Lower leg skin (tissue), 4 donors: ENCODE data around the gene INHBE. TPM values are rescaled to one million over a fixed set of nuclear protein-coding genes. Genes with fewer than 3 reads are reported as not detected.

Experiments
- DNase-seq, 2 donors: peaks; one replicate each; pipeline ENCODE4 v3.0.0-alpha.2; 2019; ENCODE audit warnings: low spot score in 2 of 2
- H3K4me3 ChIP-seq: fragments of 200-600 bp; sonication (generic); 2 replicates; pipeline ENCODE4 v1.5.1; 2017; ENCODE audit warnings: mild to moderate bottlenecking, low read depth; ENCODE audit not compliant: poor library complexity, severe bottlenecking
- CTCF ChIP-seq, 3 donors: fragments of 450-650 bp; IDR thresholded peaks; one replicate each; pipeline ENCODE4 v1.5.1; 2016; ENCODE audit warnings: antibody characterized with exemption in 3 of 3, mild to moderate bottlenecking in 3 of 3, moderate library complexity in 2 of 3
- POLR2A ChIP-seq, 2 donors: fragments of 450-650 bp; IDR thresholded peaks; one replicate each; pipeline ENCODE4 v1.6.1; 2016 to 2017; ENCODE audit warnings: antibody characterized with exemption in 2 of 2, mild to moderate bottlenecking in 1 of 2, moderate library complexity in 1 of 2
- WGBS, 2 donors: methylation state at CpG; one replicate each; pipeline ENCODE4 v1.1.5; 2018; 5-methylcytosine and 5-hydroxymethylcytosine counted together
- intact Hi-C: fragments of 100-400 bp; cut with DNase I; formaldehyde crosslinking; loops from one replicate; pipeline ENCODE4 v1.15.0; 2023; ENCODE audit warnings: low total_unique reads
- total RNA-seq, 4 donors: library from RNA; depleted of rRNA; stranded (reverse); fragments of >200 nt; gene quantifications; one replicate each; pipeline ENCODE4 v1.1.0, GENCODE V29; 2016

The INHBE gene
- total RNA-seq, 4 donors from 2014 or later = not detected

DNA sequence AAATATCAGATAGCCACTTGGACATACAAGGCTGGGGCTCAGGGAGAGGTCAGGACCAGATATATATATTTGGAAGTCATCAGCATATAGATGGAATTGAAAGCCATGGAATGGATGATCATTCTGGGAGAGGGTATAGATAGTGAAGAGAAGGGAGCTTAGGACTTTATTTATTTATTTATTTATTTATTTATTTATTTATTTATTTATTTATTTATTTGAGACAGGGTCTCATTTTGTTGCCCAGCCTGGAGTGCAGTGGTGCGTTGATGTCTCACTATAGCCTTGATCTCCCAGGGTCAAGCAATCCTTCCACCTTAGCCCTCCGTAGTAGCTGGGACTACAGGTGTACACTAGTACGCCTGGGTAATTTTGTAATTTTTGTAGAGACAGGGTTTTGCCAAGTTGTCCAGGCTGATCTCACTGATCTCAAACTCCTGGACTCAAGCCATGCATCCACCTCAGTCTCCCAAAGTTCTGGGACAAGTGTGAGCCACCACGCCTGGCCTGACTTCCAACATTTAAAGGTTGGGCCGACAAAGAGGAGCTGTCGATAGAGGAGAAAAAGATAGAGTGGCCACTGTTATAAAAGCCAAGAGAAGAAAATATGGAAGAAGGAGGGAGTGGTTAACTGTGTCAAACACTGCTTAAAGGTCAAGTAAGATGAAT, 8.7 kb upstream of the INHBE start:
- 94 to 95% methylated on average over 6 of the region's 6 CpGs for WGBS, 2 donors
- intact Hi-C loops = no loop called here

DNA sequence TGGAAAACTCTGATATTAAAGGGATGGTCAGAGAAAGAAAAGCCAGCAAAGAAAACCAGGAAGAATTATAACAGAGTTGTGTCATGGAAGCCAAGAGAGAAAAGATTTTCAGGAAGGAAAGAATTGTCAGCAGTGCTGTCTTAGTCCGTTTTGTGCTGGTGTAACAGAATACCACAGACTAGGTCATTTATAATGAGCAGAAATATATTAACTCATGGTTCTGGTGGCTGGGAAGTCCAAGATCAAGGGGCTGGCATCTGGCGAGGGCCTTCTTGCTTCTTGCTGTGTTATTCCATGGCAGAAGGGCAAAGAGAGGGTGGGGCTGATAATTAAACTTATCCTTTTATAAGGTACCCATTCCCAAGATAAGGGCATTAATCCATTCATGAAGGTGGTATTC, 6.4 kb upstream of the INHBE start:
- DNase-seq = no peak
- TF ChIP-seq CTCF (IDR thresholded peaks at IDR 0.05) = no peak
- TF ChIP-seq POLR2A (IDR thresholded peaks at IDR 0.05) = no peak
- intact Hi-C loops = no loop called here
- no peak overlapping the region for H3K4me3 ChIP-seq
- 86 to 91% methylated on average over 2 of the region's 2 CpGs for WGBS, 2 donors

More for the DNA sequence above, 8.7 kb upstream of the INHBE start:
- H3K4me3 ChIP-seq = no peak overlapping the region
- TF ChIP-seq CTCF (IDR thresholded peaks at IDR 0.05) (no peak), POLR2A (IDR thresholded peaks at IDR 0.05) (no peak)
- DNase-seq = no peak

DNA sequence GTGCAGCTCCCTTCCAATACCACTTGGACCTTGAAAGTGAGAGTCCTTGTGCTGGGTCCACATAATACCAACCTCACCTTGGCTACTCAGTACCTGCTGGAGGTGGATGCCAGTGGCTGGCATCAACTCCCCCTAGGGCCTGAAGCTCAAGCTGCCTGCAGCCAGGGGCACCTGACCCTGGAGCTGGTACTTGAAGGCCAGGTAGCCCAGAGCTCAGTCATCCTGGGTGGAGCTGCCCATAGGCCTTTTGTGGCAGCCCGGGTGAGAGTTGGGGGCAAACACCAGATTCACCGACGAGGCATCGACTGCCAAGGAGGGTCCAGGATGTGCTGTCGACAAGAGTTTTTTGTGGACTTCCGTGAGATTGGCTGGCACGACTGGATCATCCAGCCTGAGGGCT, 5.7 kb upstream of the INHBE start:
- 95 to 98% methylated on average over 4 to 5 of the region's 7 CpGs for WGBS, 2 donors

DNA sequence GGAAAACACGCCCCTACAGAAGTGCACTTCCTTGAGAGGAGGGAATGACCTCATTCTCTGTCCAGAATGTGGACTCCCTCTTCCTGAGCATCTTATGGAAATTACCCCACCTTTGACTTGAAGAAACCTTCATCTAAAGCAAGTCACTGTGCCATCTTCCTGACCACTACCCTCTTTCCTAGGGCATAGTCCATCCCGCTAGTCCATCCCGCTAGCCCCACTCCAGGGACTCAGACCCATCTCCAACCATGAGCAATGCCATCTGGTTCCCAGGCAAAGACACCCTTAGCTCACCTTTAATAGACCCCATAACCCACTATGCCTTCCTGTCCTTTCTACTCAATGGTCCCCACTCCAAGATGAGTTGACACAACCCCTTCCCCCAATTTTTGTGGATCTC, 5.0 kb upstream of the INHBE start:
- intact Hi-C loops = loop anchor here (5.0 kb wide), 1 partner anchor 188 kb away; no protein-coding TSS in a partner anchor
- no peak for DNase-seq
- H3K4me3 ChIP-seq = no peak overlapping the region
- no peak for TF ChIP-seq CTCF (IDR thresholded peaks at IDR 0.05)
- no peak for TF ChIP-seq POLR2A (IDR thresholded peaks at IDR 0.05)
- WGBS, 2 donors = 95 to 96% methylated on average over 3 of the region's 3 CpGs

More for the DNA sequence above, 5.7 kb upstream of the INHBE start:
- H3K4me3 ChIP-seq = no peak overlapping the region
- TF ChIP-seq CTCF (IDR thresholded peaks at IDR 0.05) (no peak), POLR2A (IDR thresholded peaks at IDR 0.05) (no peak)
- intact Hi-C loops = no loop called here
- DNase-seq = no peak

DNA sequence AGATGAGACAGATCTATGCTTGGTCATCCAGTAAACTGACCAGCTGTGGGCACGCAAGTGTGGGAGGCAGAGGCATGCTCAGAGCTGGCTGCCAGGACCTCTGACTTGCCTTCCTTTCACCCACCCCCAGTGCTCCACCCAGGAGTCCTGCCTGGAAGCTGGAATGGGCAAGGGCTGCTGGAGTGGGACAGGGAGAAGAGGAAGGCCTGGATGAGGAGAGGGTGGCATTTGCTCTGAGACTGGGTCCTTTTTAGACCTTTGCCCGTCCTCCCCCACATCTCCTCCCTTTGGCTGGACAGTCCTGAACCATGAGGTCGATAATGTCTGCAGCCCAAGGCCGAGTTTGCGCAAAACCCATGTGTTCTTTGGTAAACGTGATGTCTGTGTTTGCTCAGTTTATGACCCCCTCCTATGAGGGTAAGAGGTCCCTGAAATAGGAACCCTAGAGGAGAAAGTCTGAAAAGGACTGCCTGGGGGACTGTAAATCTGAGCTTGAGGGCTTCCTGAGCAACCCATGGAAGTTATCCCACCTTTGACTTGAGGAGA, 3.8 kb upstream of the INHBE start:
- DNase-seq = no peak
- TF ChIP-seq CTCF (IDR thresholded peaks at IDR 0.05) = peak in 1 of 3 donors; percentile 100
- no peak for TF ChIP-seq POLR2A (IDR thresholded peaks at IDR 0.05)
- H3K4me3 ChIP-seq = no peak overlapping the region
- intact Hi-C loops = loop anchor here (5.0 kb wide), 1 partner anchor 189 kb away; no protein-coding TSS in a partner anchor
- WGBS, 2 donors = 78 to 81% methylated on average over 6 of the region's 6 CpGs
